ENCODE results near the gene BABAM2.

Gene BABAM2

DNA sequence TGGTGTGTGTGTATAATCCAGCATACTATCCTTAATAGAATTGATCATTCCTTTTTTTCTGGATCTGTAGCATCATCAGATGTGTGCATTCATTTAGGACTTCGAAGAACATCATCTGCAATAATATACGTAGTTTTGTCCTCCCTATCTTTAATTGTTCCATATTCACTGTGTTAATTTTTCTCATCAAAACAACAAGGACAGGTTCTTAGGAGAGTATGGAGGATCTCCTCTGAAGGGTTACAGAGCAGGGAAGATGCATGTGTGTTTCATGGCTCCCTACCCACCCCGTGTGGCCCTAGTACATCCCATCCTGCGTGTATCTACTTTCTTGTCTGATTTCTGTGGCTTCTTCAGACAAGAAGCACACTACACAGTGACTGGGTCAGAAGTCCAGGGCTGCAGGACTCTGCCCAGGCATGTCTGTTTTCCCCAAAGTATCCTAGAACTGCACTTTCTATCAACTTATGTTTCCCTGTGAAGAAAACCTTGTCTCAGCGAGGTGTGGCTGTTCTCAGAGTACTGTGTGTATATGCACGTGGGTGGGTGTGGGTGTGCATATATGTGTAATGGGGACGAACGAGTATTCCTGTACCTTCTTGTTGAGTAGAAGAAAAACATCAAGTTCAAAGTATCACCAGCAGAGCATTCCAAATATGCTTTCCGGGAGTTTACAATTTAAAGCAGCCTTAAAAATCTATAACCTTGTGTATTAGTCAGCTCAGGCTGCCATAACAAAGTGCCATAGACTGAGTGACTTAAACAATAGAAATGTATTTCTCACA lies 281.8 kb downstream of the BABAM2 start:
- DNase-seq = no peak

DNA sequence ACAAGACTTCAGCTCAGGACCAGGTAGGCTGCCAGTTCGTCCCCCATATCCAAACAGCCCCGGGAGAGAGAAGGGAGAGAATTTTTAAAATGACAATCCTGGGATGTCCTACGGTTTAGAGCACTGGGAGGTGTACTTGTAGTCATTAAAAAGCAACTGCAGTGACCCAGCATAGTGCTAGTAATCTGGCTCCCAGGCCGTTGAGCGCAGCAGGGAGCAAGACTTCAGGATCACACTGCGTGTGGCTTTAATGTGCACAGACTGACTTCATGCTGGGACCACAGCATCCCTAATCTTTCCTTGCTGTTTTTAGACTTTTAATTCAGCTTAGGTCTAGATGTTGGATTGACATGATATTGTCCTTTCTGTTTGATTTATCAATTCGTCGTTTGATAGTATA lies 282.8 kb downstream of the BABAM2 start:
- DNase-seq = no peak

DNA sequence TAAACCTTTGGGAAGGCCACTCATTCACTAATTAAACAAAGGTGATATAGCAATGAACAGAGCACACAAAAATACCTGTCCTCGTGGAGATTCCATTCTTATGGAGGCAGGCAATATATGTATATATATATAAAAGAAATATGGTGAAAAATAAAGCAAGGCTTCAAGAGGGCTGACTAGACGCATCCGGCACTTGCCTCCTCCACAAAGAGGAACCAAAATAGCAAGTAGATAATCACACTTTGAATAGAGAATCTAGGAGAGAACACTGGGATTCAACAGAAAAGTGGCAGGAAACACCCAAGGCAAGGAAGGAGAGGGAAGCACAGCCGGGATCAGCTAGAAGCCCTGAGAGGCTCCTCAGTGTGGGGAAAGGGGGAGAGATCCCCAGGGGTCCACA lies 283.7 kb downstream of the BABAM2 start:
- DNase-seq = no peak

DNA sequence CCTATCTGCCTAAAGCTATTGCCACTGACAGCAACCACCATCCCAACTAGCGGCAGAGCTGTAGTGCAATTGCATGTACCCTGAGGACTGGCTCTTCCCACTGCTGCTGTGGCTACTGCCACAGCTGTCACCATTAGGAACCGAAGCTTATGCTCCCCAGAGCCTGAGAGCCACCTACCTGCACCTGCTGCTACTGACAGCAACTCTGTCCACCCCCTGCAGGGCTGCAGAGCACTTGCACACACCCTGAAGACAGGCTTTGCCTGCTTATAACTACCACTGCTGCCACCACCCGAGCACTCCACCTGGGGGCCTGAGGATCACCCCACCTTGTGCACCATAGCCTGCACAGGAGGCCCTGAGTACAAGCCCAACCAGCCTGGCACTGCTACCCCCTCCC lies 284.5 kb downstream of the BABAM2 start:
- no peak for DNase-seq

DNA sequence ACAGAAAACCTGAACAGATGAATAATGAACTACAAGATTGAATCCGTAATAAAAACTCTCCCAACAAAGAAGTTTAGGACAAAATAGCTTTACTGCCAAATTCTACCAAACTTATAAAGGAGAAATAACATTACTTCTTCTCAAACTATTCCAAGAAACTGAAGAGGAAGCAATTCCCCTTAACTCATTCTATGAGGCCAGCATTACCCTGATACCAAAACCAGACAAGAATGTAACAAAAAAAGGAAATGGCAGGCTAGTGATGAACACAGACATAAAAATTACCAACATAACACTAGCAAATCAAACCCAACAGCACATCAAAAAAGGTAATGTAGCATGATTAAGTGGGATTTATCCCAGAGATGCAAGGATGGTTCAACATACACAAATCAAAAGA lies 288.4 kb downstream of the BABAM2 start:
- DNase-seq = no peak

DNA sequence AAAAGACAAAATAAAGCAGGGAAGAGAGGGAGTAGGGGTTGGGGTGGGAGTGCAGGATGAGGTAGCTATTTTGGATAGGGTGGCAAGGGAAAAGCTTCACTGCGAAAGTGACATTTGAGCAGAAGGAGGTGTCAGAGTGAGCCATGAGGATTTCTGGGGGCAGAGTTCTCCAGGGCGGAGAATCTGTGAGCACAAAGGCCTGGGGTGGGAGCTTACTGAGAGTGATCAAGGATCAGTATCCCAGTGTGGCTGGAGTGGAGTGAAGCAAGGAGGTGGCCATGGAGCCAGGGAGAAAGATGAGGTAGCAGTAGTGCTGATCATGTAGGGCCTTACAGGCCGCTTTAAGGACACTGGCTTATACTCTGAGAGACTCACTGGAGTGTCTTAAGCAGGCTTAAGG lies 291.3 kb downstream of the BABAM2 start:
- DNase-seq = no peak

DNA sequence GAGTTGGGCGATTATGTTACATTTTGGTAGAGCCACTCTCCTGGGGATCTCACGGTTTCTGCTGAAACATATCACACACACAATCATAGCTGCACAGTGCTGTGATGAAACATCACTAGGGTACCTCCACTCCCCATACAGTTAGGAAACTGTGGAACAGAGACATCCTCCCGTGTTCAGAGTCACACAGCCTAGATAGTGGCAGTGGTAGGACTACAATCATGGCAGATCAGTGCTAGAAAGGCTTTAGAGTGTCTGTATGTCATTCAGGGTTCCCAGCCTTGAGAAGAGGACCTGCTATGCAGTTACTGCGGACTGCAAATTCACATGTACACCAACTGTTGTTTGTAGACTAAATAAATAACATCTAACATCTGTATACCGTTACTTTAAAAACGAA lies 291.8 kb downstream of the BABAM2 start:
- DNase-seq = no peak

DNA sequence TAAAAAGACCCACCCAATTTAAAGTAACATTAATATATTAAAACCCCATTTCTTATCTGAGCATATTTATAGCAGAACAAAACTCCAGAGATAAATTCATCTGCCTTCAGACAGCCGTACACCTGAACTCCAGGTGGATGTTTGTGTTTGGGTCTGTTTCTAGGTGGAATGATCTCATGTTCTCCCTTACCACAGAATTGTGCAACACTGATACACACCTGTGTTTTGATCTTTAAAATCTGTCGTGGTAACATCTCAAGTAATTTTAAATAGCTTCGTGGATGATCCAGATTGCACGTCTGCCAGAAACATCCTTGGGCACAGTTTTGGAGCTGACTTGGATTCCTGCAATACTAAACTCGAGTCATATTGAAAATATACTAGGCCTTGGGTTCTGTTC lies 294.6 kb downstream of the BABAM2 start:
- no peak for DNase-seq

DNA sequence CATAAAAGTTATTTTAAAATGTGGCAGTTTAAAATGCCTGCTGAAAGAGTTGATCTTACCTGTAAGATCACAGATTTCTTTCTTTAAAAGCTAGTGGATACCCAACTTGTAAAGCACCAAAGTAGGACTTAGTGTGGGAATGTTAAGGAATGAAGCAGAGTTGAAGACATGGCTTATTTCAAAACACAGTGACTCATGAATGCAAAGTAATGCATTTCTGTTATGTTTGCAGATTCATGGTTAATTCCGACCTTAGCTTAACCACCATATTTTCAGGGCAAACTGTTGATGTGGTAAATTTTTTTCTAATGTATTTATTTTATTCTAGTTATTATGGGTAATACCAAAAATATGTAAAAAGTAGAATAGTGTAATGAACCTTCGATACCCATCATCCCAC lies 295.4 kb downstream of the BABAM2 start:
- DNase-seq = no peak

DNA sequence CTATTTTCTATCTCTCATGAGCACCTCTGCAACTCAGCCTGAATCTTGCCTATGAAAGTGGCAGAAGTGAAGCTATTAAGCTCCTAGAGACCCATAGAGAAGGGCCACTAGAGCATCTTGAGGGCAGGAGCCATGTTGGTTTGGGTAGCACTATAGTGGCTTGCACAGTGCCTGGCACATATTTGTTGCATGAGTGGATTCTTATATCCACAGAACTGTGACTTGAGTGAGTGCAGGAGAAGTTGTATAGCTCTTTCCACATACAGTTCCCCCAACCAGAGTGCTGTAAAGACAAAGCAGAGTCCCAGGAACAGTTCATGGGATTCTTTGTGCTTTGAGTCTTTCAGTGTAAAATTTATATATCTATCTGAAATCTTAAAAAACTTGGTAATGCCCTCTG lies 296.7 kb downstream of the BABAM2 start:
- no peak for DNase-seq

DNA sequence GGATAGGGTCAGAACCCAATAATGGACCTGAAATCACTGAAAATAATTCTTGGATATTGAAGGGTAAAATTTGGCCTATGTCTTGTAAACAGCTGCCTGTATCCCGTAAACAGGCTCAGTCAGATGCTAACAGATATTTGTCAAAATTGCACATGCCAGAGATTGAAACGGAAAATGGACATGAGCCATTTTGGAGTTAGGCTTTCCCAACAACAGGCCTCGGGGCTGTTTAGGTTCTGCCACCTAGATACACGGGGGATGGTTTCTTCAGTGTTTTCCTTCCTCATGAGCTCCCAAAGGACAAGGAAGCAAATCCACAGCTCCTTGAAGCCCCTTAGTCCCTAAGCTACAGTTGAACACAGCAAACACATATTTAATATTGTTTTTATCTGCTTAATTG lies 297.9 kb downstream of the BABAM2 start:
- no peak for DNase-seq

DNA sequence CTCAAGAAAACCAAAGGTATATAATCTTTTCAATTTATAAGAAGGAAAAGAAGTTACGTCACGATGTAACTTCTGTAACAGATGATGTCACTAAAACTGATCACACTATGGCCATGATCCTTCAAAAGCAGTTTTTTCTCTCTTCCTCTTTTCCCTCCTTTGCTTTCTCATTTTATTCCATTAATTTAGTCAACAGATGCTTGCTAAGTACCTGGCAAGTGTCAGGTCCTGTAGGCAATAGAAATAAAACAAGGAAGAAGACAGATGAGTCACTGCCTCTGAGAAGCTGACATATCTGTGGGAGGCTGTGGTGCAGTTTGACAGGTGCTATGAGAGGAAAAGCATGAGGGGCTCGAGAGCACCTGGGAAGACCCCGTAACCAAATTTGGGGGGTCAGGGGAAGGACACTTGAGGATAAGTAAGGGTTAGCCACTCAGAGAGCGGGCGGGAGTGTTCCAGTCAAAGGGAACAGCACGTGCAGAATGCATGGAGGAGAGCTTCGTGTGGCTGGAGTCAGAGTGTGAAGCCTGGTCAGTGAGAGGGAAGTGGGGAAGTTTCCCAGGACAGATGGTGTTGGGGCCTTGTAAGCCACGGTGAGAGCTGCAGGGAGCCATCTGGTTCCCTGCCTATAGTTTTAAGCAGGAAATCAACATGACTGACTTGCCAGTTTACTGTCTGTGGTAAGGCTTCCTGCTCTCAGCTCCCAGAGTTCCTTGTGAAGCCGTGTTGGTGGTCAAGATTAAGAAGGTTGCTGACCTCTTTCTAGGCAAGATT lies 303.3 kb downstream of the BABAM2 start:
- no peak for DNase-seq

DNA sequence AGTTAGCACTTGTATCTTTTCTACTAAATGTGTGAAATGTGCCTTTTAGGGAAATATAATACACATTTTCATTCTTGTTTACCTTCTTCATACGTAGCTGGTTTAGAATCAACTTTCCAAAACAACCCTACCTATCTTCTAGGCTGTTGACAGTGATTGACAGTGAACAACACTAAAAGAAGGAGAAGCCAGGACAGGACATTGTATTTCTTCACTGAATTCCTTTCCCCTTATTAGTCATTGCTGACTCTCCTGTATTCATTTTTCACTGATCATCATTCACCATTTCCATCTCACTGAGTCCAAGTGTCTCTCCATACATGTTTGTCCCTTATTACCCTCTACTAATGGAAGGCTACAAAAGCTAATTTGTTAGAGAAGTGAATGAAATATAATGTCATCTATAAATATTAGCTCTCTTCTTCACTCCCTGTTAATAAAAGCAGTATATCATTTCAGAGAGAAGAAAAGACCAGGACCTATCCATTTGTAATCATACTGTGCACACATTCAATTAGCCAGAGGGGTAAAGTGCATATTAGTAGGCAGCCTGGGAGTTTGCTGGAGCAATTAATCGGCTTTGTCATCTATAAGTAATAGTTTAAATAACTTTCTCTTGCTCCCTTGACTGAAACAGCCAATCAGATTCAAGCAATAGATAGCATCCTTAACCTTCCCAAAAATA lies 309.6 kb downstream of the BABAM2 start:
- no peak for DNase-seq

DNA sequence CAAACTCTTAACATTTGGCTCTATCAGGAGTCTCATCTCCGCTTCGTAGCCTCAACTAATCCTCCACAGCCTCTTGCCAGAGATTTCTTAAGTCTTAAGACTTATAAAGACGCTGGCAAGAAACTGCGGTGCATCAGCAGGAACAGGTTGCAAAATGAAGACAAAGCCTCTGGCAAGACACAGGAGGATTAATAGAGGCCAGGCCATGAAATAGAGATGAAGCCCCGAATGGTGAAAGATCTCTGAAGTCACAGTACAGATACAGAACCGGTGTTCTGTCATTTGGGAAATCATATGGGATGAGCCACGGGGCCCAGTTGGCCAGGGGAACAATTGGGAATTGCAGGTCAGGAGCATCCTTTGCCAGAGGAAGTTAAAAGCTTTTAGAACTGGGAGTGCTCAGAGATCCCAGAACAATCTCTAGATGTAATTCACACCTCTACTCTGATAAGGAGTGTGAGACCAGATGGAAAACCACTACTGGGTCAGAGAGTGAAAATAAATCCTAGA lies 311.2 kb downstream of the BABAM2 start:
- DNase-seq = no peak

DNA sequence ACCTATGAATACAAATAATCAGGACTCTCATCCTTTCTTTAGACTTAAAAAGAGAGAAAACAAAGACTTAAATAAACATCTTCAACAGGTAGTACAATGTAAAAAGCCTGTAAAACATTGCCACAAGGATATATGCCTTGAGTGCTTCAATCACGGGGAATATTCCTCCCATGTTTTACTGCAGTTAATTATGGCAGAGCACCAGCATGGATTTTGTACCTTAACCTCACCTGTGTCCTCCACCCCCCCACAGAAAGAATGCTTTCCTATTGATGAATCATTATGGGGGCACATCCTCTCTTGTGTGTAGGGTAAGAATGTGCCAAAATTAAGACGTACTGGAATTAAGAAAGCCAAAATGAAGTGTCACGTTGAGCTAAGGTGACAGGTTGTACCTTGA lies 312.2 kb downstream of the BABAM2 start:
- no peak for DNase-seq

DNA sequence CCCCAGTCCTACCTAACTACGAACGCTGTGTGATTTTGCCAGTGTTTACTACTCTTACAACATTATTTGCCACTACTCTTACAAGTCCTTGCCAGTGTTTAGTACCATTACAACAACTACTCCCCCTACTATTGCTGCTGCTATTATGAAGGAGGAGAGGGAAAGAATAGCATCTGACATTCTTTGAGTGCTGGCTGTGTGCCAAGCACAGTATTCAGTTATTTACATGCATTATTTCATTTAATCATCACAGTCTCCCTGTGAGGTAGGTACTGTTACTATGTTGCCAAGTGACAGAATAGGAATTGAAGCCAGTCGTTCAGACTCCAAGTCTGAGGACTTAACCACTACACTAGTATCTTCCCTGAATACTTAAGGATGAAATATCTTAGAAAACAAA lies 316.2 kb downstream of the BABAM2 start:
- no peak for DNase-seq

DNA sequence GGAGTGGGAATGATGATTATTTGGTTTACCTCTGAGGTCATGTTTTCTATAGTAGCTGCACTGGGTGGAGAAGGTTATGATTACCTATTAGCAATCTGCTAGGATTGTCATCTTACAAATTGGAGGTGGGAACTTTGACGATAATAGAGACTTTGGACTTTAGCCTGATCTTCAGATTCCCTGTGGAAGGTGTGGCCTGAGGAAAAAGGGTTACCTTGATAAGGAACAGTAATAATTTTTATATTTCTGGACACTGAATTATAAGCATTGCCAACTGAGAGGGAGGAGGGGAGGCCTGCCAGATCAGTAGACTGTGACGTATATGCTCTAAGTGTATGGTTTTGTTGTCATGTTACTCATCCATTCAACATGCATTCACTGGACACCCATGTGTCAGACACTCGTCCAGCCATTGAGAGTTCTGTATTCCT lies 318.7 kb downstream of the BABAM2 start:
- DNase-seq = no peak

DNA sequence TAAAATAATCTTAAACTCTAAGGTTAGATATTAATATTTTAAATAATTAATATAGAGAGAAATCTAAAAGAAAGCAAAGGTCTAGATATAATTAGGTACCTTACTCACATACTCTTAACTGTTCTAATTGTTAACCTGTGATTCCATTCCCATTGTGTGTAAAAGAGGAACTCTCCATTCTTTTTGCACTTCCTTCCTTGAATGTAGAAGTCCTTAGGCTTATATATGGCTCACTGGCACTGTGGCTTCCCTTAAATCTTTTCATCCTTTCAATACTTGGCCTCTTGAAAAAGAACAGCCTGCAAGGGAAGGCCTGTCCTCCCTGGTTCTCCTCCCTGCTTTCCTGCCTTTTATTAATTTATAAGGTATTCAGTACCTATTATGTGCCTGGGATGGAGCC lies 319.3 kb downstream of the BABAM2 start:
- DNase-seq = no peak

DNA sequence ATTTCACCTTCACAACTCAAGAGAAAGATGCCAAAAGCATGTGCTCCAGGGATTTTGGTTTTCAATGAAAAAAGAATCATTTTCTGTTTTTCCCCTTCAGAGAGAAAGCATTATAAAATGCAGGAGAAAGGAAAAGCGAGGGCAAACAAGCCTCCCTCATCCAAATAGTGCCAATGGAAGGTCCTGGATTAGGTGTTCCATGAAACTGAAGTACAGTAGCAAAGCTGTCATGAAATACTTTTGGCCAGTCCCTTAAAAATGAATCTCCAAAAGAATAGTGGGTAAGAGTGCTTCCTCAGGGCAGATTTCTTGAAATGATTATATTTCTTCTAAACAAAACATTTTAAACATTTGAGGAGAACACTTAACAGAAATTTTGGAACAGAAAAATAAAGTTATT lies 320.0 kb downstream of the BABAM2 start:
- no peak for DNase-seq

DNA sequence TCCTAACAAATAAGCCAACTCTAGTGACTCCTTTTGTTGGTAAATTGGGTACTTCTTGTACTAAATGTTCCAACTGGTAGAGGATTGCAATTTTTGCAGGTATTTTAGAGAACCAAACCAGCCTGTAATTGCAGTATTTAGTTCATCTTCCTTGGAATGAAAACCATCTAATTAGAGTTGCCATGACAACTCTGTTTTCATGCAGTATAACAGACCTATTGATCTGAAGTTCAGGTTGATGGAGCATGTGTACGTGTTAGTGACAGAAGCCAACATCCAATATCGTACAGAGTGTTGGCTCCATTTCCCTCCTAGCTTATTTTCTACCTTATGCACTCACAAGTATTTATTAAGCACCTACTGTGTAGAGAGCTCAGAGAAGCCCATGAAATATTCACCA lies 325.8 kb downstream of the BABAM2 start:
- no peak for DNase-seq

DNA sequence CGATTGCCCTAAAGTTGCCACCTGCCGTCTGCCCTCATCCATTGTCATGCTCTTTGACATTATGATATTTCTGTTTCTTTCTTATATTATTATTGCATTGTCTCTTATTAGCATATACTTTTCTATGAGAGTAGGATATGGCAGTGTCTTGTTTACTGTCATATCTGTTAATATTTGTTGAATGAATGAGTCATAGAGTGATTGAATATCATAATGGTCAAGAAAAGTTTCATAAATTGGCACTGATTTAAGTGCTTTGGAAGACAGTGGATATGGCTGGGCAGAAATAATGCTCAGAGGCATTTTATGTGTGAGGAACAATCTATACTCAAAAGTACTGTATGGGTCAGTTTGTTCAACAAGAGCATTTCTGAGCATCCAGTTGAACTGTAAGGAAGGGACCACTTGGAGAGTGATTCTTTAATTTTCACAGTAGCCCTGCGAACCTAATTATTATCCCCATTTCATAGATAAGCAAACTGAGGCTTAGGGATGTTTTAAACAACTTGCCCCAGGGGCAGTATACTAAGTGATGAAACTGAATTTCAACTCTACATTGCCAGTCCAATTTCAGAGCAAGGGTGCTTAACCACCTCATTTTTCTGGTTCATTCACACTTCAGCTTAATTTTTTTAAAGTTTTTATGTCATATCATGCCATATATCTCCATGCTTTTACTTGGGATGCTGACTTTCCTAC lies 326.7 kb downstream of the BABAM2 start:
- DNase-seq = no peak

DNA sequence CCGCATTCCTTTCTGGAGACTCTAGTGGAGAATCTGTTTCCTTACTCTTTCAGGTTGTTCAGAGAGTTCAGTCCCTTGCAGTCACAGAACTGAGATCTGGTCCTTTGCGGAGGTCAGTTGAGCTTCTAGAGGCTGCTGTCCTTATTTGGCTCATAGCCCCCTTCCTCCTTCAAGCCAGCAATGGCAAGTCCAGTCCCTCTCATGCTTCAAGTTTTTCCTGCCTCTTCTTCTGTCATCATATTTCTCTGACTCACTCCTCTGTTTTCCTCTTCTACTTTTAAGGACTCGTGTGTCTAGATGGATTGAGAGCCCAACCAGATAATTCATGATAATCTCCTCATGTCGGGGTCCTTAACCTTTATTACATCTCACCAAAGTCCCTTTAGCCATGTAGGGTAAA lies 328.6 kb downstream of the BABAM2 start:
- DNase-seq = no peak

DNA sequence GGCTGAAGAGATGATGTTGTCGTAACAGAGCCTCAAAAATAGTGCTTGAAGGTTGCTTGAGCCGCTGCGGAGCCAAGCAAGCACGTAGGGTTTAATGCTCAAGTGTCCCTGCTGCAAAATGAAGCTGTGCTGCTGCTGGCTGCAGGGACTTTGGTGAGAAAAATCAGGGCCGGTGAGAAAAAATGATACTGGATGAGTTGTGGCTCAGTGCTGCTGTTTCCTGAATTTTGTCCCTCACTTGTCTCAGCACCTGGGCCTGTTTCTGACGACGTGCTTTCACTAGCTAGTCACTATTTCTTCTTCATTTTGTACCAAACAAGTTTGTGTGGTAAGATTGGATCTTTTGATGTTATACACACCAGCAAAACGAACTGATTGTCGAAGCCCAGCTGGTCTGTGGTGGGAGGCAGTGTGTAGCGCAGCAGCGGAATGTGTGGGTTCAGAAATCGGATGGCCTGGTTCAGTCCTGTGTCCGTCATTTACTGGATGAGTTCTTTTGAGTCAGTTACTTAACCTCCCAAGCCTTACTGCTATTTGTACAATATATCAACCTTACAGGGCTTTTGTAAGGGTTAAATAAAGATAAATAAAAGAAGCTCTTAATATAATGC lies 329.3 kb downstream of the BABAM2 start:
- no peak for DNase-seq
